Measurements from ENCODE around the gene EPB41L5.

DNA sequence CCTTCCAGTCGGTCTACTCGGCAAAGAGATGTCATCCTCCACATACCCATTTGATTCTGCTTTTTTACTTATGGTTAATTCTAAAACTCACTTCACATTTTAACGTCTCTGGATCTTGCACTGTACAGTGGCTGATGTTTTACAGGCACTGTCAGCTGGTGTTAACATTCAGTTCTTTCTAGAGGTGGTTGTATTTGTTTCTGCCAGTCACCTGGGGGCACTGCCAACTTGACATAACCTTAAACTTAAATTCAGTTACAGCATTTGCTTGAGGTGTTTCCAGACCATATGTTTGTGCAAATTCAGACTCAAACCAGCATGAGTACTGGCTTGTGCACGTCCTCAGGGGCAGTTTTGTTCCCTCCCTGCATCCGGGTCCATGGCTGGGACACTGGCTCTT, 215.6 kb downstream of the EPB41L5 start:
- TF ChIP-seq CTCF (IDR thresholded peaks at IDR 0.05; ENCODE audit: low read length): peak; percentile 11; the same call in 1 of the 2 replicates
- no peak for TF ChIP-seq EZH2 (optimal IDR thresholded peaks at IDR 0.05; ENCODE audit: low read depth, low read length)
- no peak for TF ChIP-seq EZH2phosphoT487 (IDR thresholded peaks at IDR 0.05; ENCODE audit: low read length)
